Chondrocyte (in vitro differentiated cells): ENCODE data around the gene CA12. TPM values are rescaled to one million over a fixed set of nuclear protein-coding genes. Genes with fewer than 3 reads are reported as not detected.
"Not testable (repeated sequence)": the region's sequence is repeated elsewhere in the genome, so short reads cannot be mapped to it uniquely, and the experiment has no call there.

ENCODE experiments used
- DNase-seq: peaks from one replicate; pipeline ENCODE4 v3.0.0; 2021; ENCODE audit warnings: mixed read lengths, low spot score
- H3K27ac Mint-ChIP-seq: one replicate; pipeline ENCODE4 v1.8.0; 2021; ENCODE audit warnings: mild to moderate bottlenecking, moderate library complexity, mixed read lengths; ENCODE audit not compliant: unreplicated experiment
- H3K27me3 Mint-ChIP-seq: 2 replicates; pipeline ENCODE4 v1.8.0; 2021; ENCODE audit warnings: low read depth, mixed read lengths
- H3K36me3 Mint-ChIP-seq: 2 replicates; pipeline ENCODE4 v1.8.0; 2021; ENCODE audit warnings: low read depth, mixed read lengths
- H3K4me1 Mint-ChIP-seq: 2 replicates; pipeline ENCODE4 v1.8.0; 2021; ENCODE audit warnings: low read depth, mild to moderate bottlenecking, mixed read lengths
- H3K4me3 Mint-ChIP-seq: one replicate; pipeline ENCODE4 v1.8.0; 2021; ENCODE audit warnings: mild to moderate bottlenecking, moderate library complexity, mixed read lengths; ENCODE audit not compliant: unreplicated experiment
- H3K9me3 Mint-ChIP-seq: 2 replicates; pipeline ENCODE4 v1.8.0; 2021; ENCODE audit warnings: low read depth, mixed read lengths
- CTCF ChIP-seq: fragments of 200-600 bp; sonication (generic); IDR thresholded peaks from 2 replicates; pipeline ENCODE4 v1.5.0; 2021; ENCODE audit warnings: antibody characterized with exemption, mild to moderate bottlenecking, moderate library complexity
- total RNA-seq: library from RNA; stranded (reverse); gene quantifications from 3 replicates; pipeline ENCODE4 v1.2.1, GENCODE V29; 2021

Gene CA12
- total RNA-seq, 1 donor from 2014 or later, result 6.9 TPM

- no peak overlapping the region for H3K4me3 Mint-ChIP-seq
- H3K36me3 Mint-ChIP-seq, result peaks cover under 1% of the 10 kb centered on the region
- no peak for TF ChIP-seq CTCF
- H3K4me1 Mint-ChIP-seq, result peaks cover 24% of the 10 kb centered on the region
- DNase-seq, result no peak
- no peaks in the 10 kb centered on the region for H3K27me3 Mint-ChIP-seq
- H3K27ac Mint-ChIP-seq, result no peak overlapping the region
- no peaks in the 10 kb centered on the region for H3K9me3 Mint-ChIP-seq
These were observed 53.8 kb downstream of the CA12 start for GRCh38 chr15:63327648-63328421.

- H3K9me3 Mint-ChIP-seq, result no peaks in the 10 kb centered on the region
- H3K4me3 Mint-ChIP-seq, result no peak overlapping the region
- no peaks in the 10 kb centered on the region for H3K36me3 Mint-ChIP-seq
- H3K4me1 Mint-ChIP-seq, result peaks cover 14% of the 10 kb centered on the region
- no peak for DNase-seq
- no peak for TF ChIP-seq CTCF
- H3K27me3 Mint-ChIP-seq, result no peaks in the 10 kb centered on the region
- H3K27ac Mint-ChIP-seq, result no peak overlapping the region
These were observed 56.9 kb downstream of the CA12 start for GRCh38 chr15:63324770-63325169.

- peak overlapping the region; percentile 59 for H3K27ac Mint-ChIP-seq
- no peaks in the 10 kb centered on the region for H3K9me3 Mint-ChIP-seq
- no peaks in the 10 kb centered on the region for H3K27me3 Mint-ChIP-seq
- no peak overlapping the region for H3K4me3 Mint-ChIP-seq
- peaks cover 14% of the 10 kb centered on the region for H3K4me1 Mint-ChIP-seq
- H3K36me3 Mint-ChIP-seq, result no peaks in the 10 kb centered on the region
- TF ChIP-seq CTCF, result no peak
- DNase-seq, result no peak
These were observed 57.7 kb downstream of the CA12 start for GRCh38 chr15:63323798-63324563.

- Mint-ChIP-seq H3K27me3 (no peaks in the 10 kb centered on the region), H3K4me1 (peaks cover 14% of the 10 kb centered on the region), H3K36me3 (no peaks in the 10 kb centered on the region), H3K27ac (peak overlapping the region; percentile 41), H3K4me3 (no peak overlapping the region), H3K9me3 (no peaks in the 10 kb centered on the region)
- no peak for TF ChIP-seq CTCF
- no peak for DNase-seq
These were observed 59.1 kb downstream of the CA12 start for GRCh38 chr15:63322541-63322940.

- H3K27me3 Mint-ChIP-seq, result no peaks in the 10 kb centered on the region
- DNase-seq, result no peak
- H3K27ac Mint-ChIP-seq, result no peak overlapping the region
- no peak for TF ChIP-seq CTCF
- no peaks in the 10 kb centered on the region for H3K36me3 Mint-ChIP-seq
- no peak overlapping the region for H3K4me3 Mint-ChIP-seq
- H3K4me1 Mint-ChIP-seq, result peaks cover 14% of the 10 kb centered on the region
- H3K9me3 Mint-ChIP-seq, result no peaks in the 10 kb centered on the region
These were observed 60.2 kb downstream of the CA12 start for GRCh38 chr15:63321462-63321861.

- not testable (repeated sequence) for H3K27ac Mint-ChIP-seq, H3K9me3 Mint-ChIP-seq, H3K27me3 Mint-ChIP-seq, H3K4me3 Mint-ChIP-seq, H3K36me3 Mint-ChIP-seq, DNase-seq
- H3K4me1 Mint-ChIP-seq, result peaks cover 14% of the 10 kb centered on the region
These were observed 60.7 kb downstream of the CA12 start for GRCh38 chr15:63320981-63321380.

- not testable (repeated sequence) for H3K36me3 Mint-ChIP-seq, DNase-seq, H3K9me3 Mint-ChIP-seq, H3K4me3 Mint-ChIP-seq, H3K27ac Mint-ChIP-seq, H3K27me3 Mint-ChIP-seq
- H3K4me1 Mint-ChIP-seq, result peaks cover 14% of the 10 kb centered on the region
These were observed 61.2 kb downstream of the CA12 start for GRCh38 chr15:63320446-63320845.
